Kidney (tissue), 14 donors: ENCODE data around the gene RAB3D. TPM values are rescaled to one million over a fixed set of nuclear protein-coding genes. Genes with fewer than 3 reads are reported as not detected.

Source experiments
- DNase-seq, 5 donors: peaks; one replicate each; pipeline ENCODE4 v3.0.0-alpha.2; 2013 to 2020
- FAIRE-seq: peaks from 2 replicates; lab custom pipeline; 2012; peaks lifted over from hg19 to GRCh38; lab: Jason Lieb, UNC
- H3K27ac ChIP-seq, 2 donors: one replicate each; pipeline ENCODE4 v1.7.0; 2013; ENCODE audit warnings: low read depth in 2 of 2, low read length in 2 of 2, inconsistent platforms in 1 of 2
- H3K27me3 ChIP-seq: one replicate; pipeline ENCODE4 v1.7.1; 2013; ENCODE audit warnings: low read length, inconsistent platforms; ENCODE audit not compliant: control insufficient read depth, insufficient read depth
- H3K36me3 ChIP-seq, 3 donors: one replicate each; pipeline versions ENCODE4 v1.7.0 to v1.7.1; 2013; ENCODE audit warnings: low read length in 3 of 3, control low read depth in 1 of 3, inconsistent platforms in 1 of 3; ENCODE audit not compliant: insufficient read depth in 3 of 3, control insufficient read depth in 2 of 3
- H3K4me1 ChIP-seq, 3 donors: one replicate each; pipeline versions ENCODE4 v1.7.0 to v1.7.1; 2013; ENCODE audit warnings: low read length in 3 of 3, inconsistent platforms in 1 of 3, low read depth in 1 of 3; ENCODE audit not compliant: control insufficient read depth in 2 of 3, insufficient read depth in 2 of 3
- H3K4me3 ChIP-seq, 3 donors: one replicate each; pipeline versions ENCODE4 v1.7.0 to v1.8.1; 2013; ENCODE audit warnings: low read length in 3 of 3, control low read depth in 1 of 3, inconsistent platforms in 1 of 3
- H3K9ac ChIP-seq, 3 donors: one replicate each; pipeline versions ENCODE4 v1.7.0 to v1.7.1; 2013; ENCODE audit warnings: low read length in 3 of 3, control low read depth in 1 of 3, inconsistent platforms in 1 of 3
- H3K9me3 ChIP-seq, 3 donors: one replicate each; pipeline versions ENCODE4 v1.7.0 to v1.7.1; 2013; ENCODE audit warnings: low read length in 3 of 3, control low read depth in 1 of 3, inconsistent platforms in 1 of 3; ENCODE audit not compliant: control insufficient read depth in 2 of 3, insufficient read depth in 1 of 3
- CTCF ChIP-seq: IDR thresholded peaks from 3 replicates; pipeline ENCODE4 v1.5.1; 2012; ENCODE audit warnings: mild to moderate bottlenecking, moderate library complexity, borderline replicate concordance; ENCODE audit not compliant: insufficient read depth; ENCODE audit errors: extremely low read depth
- intact Hi-C: fragments of 100-400 bp; cut with DNase I; formaldehyde crosslinking; loops from one replicate; pipeline ENCODE4 v1.11.1; 2022
- polyA plus RNA-seq: library from polyadenylated mRNA; stranded (reverse); fragments of 350-450 nt; fragmentation: Illumina TruSeq; extraction: RNeasy Lipid Tissue Mini Kit (QIAGEN cat#74804); gene quantifications from one replicate; pipeline ENCODE4 v1.2.3, GENCODE V29; 2014; ENCODE audit warnings: low read depth, low replicate concordance; ENCODE audit not compliant: insufficient read depth
- total RNA-seq: library from RNA; stranded (reverse); fragmentation: NEBNext Ultra II Directional; extraction: Animal tissue kit (Norgen Biotek cat#: 25700); gene quantifications from one replicate; pipeline ENCODE4 v1.2.1, GENCODE V29; 2021
- donor health status: control.
- donor health status: control.
- donor health status: control.
- donor health status: control.
- donor health status: control.
- donor health status: DM: yes; HTN: yes; CAD: no.
- donor health status: Normal renal cell carcinoma (clear cell type).

Gene RAB3D
- total and polyA plus RNA-seq, 2 donors from 2014 or later = 8.3 to 80.4 TPM

GRCh38 chr19:11279505-11280236, 59.8 kb downstream of the RAB3D start:
- H3K27me3 ChIP-seq = no peaks in the 10 kb centered on the region
- H3K36me3 ChIP-seq = no peaks in the 10 kb centered on the region
- no peaks in the 10 kb centered on the region for H3K4me1 ChIP-seq
- H3K9ac ChIP-seq = no peak overlapping the region
- FAIRE-seq (no peak), DNase-seq (no peak)
- no peaks in the 10 kb centered on the region for H3K9me3 ChIP-seq
- no peak for TF ChIP-seq CTCF
- no peak overlapping the region for H3K4me3 ChIP-seq
- H3K27ac ChIP-seq = no peak overlapping the region
- intact Hi-C loops = no loop called here

DNA sequence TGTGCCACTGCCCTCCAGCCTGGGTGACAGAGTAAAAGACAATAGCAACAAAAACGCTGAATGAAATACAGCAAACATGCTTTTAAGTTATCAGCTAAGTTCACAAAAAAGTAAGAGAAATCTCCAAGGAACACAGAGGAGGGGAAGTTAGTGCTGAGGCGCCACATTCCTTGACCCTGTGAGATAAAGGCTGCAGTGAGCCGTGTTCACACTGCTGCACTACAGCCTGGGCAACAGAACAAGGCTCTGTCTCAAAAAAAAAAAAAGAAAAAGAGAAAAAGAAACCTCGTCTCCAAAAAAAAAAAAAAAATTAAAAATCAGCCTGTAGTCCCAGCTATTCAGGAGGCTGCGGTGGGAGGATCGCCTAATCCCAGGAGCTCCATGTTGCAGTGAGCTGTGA, 60.8 kb downstream of the RAB3D start:
- no peak for FAIRE-seq
- Histone ChIP-seq H3K9me3 (no peaks in the 10 kb centered on the region), H3K4me1 (no peaks in the 10 kb centered on the region), H3K9ac (no peak overlapping the region), H3K4me3 (no peak overlapping the region), H3K27ac (no peak overlapping the region), H3K36me3 (no peaks in the 10 kb centered on the region), H3K27me3 (no peaks in the 10 kb centered on the region)
- no peak for DNase-seq
- no peak for TF ChIP-seq CTCF
- intact Hi-C loops = no loop called here

DNA sequence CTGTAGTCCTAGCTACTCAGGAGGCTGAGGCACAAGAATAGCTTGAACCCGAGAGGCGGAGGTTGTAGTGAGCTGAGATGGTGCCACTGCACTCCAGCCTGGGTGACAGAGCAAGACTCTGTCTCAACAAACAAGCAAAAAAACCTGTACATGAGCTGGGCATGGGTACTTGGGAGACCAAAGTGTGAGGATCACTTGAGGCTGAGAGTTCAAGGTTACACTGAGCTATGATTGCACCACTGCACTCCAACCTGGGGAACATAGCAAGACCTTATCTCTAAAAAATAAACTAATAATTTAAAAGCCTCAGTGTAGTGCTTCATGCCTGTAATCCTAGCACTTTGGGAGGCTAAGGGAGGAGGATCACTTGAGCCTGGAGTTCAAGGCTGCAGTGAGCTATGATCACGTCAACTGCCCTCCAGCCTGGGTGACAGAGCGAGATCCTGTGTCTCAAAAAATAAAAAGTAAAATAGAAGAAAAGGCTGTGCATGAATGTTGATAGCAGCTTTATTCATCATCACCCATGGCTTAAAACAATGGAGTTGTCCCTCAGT, 64.8 kb downstream of the RAB3D start:
- no peak for FAIRE-seq
- Histone ChIP-seq H3K4me1 (no peaks in the 10 kb centered on the region), H3K9me3 (no peaks in the 10 kb centered on the region), H3K36me3 (no peaks in the 10 kb centered on the region), H3K9ac (no peak overlapping the region), H3K4me3 (no peak overlapping the region), H3K27me3 (no peaks in the 10 kb centered on the region), H3K27ac (no peak overlapping the region)
- TF ChIP-seq CTCF = no peak
- no peak for DNase-seq
- intact Hi-C loops = no loop called here
